ENCODE measurements around the gene GPR162.

- TF ChIP-seq GATA2 (IDR thresholded peaks at IDR 0.05; ENCODE audit: low read depth, low read length) (no peak), GATA3 (IDR thresholded peaks at IDR 0.05; ENCODE audit: low read depth, low read length) (no peak)
Measured at GRCh38 chr12:6831450-6831995, 9.9 kb downstream of the GPR162 start.

Measured in SH-SY5Y (cell line).